ENCODE data around the gene SARDH. TPM values are rescaled to one million over a fixed set of nuclear protein-coding genes. Genes with fewer than 3 reads are reported as not detected.

The SARDH gene
- total and polyA plus RNA-seq, 2 donors (not counting 3 experiments of a cell fraction or from before 2014, with no cell fraction given): 0.19 to 0.44 TPM

- Histone ChIP-seq H3K9me1 (replicated peaks; ENCODE audit: control insufficient read depth, extremely low read depth, insufficient read depth, low read length) (no peaks in the 10 kb centered on the region), H3K4me2 (ENCODE audit: insufficient read depth, low read length) (no peak overlapping the region), H3K27ac (ENCODE audit: insufficient read depth, low read depth, low read length) (no peak overlapping the region), H3K9me3 (replicated peaks; ENCODE audit: control insufficient read depth, insufficient read depth, low read length) (no peaks in the 10 kb centered on the region), H3K9ac (replicated peaks; ENCODE audit: extremely low read depth, insufficient read depth, low read length) (no peak overlapping the region), H3K4me3 (replicated peaks in 1 of 3; ENCODE audit: insufficient read depth in 1 of 3, low read depth in 1 of 3, low read length in 3 of 3) (no peak overlapping the region), H4K20me1 (replicated peaks; ENCODE audit: control insufficient read depth, extremely low read depth, insufficient read depth, low read length) (no peaks in the 10 kb centered on the region), H3K4me1 (ENCODE audit: control insufficient read depth, extremely low read depth, insufficient read depth, low read length) (peaks cover 2% of the 10 kb centered on the region), H3K36me3 (ENCODE audit: control insufficient read depth in 2 of 2, extremely low read depth in 1 of 2, insufficient read depth in 2 of 2, low read length in 2 of 2) (no peaks in the 10 kb centered on the region), H2AFZ (ENCODE audit: low read depth, low read length) (no peak overlapping the region), H3K27me3 (ENCODE audit: control insufficient read depth in 2 of 2, insufficient read depth in 2 of 2, low read length in 2 of 2) (no peaks in the 10 kb centered on the region), H3K79me2 (ENCODE audit: control insufficient read depth, insufficient read depth, low read length) (no peaks in the 10 kb centered on the region)
- ChIA-PET CTCF (interaction anchor here (0.8 kb wide), 1 partner anchor 255 kb away, joined by 3 read pairs; no protein-coding TSS in a partner anchor), POLR2A (no interaction called here)
- FAIRE-seq (no peak), DNase-seq (ENCODE audit: low read depth, low spot score) (no peak)
- intact Hi-C loops (cut with micrococcal nuclease) (no loop called here), dilution Hi-C loops (cut with MboI; ENCODE audit: extremely low pct_ligation_motif_present, low sequenced_read_pairs) (no loop called here)
- no peak for TF ChIP-seq JUN (IDR thresholded peaks at IDR 0.05; ENCODE audit: borderline replicate concordance, insufficient read depth, insufficient read length, low read depth)
- no peak for TF ChIP-seq FOS (IDR thresholded peaks at IDR 0.05; ENCODE audit: borderline replicate concordance, insufficient read depth, low read length)
- no peak for TF ChIP-seq CTCF (IDR thresholded peaks at IDR 0.05; ENCODE audit: extremely low read depth in 1 of 2, insufficient read depth in 1 of 2, low read depth in 1 of 2, low read length in 2 of 2)
- TF ChIP-seq MAX (IDR thresholded peaks at IDR 0.05; ENCODE audit: insufficient read depth, insufficient read length): no peak
- no peak for TF ChIP-seq EZH2 (IDR thresholded peaks at IDR 0.05; ENCODE audit: borderline replicate concordance, low read depth, low read length, severe bottlenecking)
- no TSS peak for BruUV-seq (replicated peaks)
These were observed 581 bp upstream of the SARDH start for GRCh38 chr9:133738640-133739225.
